IPS DF 4.7 (cell line): ENCODE data around the gene KLHDC8A.
"Not testable (repeated sequence)": the region's sequence is repeated elsewhere in the genome, so short reads cannot be mapped to it uniquely, and the experiment has no call there.

Experiments used
- DNase-seq: peaks from one replicate; pipeline ENCODE4 v3.0.0-alpha.2; 2013; ENCODE audit warnings: low spot score; ENCODE audit errors: extremely low read depth

The KLHDC8A gene

DNA sequence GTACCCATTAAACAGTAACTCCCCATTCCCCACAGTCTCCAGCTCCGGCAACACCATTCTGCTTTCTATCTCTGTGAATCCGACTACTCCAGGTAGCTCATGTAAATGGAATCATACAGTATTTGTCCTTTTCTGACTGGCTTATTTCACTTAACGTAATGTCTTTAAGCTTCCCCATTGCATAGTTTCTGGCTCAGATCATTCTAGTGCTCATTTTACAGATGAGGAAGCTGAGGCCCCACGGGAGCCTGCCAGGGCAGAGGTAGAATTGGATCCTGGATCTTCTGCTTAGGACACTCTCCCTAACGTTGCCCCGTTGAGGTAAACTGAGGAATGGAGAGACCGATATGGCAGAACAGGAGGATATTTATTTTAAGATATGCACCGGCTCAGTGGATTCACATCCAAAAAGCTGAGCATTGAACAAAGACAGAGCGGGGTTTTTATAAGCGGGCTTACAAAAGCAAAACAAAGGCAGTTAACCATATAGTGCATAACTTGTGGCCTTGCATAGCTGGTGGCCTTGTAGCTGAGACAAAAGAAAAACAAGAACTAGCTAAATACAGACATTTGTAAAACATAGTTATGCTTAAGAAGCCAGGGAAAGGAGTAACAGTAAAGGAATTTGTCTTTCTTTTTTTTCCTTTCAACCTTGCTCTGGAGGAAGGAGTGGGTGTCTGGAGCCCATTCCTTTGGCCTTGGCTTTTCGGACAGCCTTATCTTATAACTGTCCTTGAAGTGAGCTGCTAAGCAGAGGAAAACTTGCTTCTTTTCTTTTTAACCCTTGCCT, 15.3 kb upstream of the KLHDC8A start:
- no peak for DNase-seq

DNA sequence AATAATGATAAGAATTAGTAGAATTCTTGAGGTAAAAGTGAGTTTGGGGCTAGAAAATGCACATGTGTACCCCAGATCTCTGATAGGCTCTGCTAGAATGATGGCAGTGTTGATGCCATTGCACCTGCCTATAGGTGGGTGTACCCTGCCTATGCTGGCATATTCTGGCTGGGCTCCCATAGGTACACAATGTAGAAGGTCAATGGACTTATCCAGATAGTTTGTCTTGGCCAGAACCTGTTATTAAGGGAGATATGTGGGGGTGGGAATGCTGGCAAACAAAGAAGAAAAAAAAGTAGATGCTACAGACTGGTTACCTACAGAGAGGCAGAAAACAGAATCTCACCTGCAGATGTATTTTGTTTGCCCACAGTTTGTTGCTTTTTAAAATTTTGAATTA, 14.1 kb upstream of the KLHDC8A start:
- DNase-seq: no peak

DNA sequence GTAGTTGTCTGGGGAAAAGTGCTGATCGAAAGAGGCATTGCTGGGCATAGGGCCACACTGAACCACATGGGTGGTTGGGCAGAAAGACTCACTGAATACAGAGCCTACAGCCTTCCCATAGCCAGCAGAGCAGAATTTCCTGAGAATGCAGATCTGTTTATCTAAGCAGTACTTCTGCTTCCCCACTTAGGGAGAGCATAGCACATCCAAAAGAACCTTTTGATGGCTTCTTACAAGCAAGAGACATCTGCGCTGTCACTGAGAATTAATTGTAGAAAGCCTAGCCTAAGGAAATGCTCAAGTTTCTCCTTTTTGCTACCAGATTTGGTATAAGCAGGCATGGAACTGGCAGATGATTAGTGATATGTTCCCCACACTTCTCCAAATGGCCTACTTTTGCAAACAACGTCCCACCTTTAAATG, 13.0 kb upstream of the KLHDC8A start:
- DNase-seq: no peak

DNA sequence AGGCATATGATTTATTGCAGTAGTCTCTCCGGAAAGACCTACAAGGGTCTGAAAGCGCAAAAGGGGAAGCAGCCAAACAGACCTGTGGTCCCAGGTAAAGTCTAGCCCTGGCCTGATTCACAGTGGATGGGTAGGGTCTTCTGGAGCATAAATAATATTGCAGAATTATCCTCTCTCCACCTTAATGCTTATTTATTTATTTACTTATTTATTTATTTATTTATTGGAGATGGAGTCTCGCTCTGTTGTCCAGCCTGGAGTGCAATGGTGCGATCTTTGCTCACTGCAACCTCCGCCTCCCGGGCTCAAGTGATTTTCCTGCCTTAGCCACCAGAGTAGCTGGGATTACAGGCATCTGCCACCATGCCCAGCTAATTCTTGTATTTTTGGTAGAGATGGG, 11.8 kb upstream of the KLHDC8A start:
- no peak for DNase-seq

DNA sequence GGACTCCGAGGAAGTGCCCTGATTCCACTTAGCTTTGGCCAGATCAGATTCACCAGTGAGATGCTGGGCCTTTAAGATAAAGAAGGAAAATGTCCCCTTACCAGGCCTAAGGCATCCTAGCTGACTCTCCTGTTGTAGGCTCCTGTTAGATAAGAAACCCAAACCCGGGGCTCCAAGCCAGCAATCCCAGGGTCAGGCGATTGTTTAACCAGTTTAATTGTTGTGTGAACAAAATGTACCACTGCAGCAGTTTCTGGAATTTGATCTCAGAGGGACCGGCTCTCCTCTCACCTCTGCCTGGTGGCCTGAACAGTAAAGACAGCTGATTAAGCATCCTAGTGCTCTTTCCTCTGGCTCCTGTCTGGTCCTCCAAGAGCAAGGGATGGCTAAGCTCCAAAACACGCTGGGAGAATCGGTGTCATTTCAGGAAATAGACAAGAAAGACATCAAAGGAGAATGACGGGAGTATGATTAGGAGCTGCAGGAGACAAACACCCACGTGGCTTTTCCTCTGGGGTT, 9.3 kb upstream of the KLHDC8A start:
- no peak for DNase-seq

DNA sequence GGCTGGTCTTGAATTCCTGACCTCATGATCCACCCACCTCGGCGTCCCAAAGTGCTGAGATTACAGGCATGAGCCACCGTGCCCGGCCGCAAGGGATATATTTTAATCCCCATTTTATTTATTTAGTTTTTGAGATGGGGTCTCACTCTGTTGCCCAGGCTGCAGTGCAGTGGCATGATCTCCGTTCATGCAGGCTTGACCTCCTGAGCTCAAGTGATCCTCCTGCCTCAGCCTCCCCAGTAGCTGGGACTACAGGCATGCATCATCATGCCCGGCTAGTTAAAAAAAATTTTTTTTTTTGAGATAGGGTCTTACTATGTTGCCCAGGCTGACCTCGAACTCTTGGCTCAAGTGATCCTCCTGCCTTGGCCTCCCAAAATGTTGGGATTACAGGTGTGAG, 8.4 kb upstream of the KLHDC8A start:
- not testable (repeated sequence) for DNase-seq

DNA sequence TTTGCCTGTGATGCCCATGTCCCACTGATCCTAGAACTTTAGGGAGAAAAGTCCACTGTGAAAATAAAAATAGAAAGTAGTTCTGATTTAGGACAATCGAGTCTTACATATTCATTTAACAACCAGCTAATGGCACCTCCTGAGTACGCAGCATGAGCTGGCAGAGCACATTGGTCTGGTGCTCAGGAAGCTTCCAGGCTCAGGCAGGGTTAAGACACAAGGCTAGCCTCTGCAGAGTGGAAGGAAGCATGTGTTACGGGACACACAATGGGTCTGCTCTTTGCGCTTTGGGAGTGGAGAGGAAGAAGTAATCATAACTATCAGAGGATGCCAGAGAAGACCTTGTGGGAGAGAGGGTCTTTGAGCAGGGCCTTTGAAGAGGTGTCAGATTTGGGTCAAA, 4.2 kb upstream of the KLHDC8A start:
- no peak for DNase-seq

DNA sequence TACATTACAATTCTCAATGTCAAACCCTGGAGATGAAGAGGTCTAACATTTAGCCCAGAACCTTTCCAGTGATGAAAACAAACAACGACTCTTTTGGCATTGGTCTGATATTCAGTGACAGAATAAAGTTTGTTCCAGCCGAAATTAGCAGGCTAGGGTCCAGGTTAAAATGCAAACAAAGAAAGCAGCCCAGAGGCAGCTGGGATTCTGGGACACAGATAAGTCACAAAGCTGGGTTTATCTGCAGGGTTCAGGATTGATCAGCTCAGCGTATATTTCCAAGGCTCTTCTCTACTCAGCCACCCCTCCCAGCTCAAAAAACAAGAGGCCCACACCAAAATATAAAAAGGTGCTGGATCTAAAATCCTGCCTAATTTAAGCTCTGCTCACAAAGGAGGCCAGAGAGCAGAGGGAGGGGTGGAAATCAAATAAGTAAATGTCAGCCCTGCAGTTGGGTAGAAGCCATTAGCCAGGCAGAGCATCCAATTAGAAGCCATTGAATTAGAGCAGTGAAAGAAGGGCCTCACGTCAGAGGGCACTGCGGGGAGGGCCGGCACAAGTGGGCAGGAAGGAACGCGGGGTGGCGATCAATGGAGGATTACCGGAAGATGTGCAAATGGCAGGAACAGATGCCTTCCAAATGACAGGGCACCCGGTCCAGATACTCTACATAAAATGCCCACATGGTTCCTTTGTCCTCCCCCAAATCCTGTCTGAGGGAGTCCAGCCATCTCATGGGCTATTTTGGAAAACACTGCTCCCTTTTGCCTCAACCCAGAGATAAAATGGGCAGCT, 3.2 kb upstream of the KLHDC8A start:
- DNase-seq: no peak

DNA sequence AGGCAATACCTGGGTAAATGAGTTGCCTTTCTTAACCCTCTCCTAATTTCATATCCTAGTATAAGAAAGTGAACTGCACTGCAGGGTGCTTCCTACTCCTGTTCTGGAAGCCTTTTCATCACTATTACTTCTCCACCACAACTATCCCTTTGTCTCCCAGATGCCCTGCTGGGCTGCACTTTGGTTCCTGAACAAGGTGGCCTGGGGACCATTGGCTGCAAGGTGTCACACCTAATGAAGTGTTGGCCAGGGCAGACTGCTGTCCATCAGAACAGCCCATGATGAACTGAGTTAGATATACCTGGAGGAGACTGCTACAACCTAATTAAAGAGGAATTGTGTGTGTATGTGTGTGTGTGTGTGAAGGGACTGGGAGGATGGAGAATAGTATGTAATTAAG, 1.9 kb upstream of the KLHDC8A start:
- no peak for DNase-seq

DNA sequence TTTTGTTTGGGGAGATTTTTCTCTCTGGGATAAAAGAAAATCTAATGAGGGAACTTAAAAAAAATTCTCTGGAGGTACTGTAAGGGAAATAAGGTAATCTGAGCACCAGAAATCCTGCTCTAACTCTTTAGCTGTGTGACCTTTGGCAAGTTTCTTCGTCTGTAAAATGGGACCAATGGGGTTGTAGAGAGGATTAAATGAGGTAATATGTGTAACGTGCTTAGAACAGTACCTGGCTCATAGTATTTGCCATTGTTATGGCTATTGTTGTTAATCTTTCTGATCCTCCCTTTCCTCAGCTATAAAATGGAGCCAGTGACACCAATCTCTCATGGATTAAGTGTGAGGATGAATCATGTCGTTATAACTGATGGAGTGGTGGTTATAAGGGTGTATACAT, 845 bp upstream of the KLHDC8A start:
- DNase-seq: no peak

DNA sequence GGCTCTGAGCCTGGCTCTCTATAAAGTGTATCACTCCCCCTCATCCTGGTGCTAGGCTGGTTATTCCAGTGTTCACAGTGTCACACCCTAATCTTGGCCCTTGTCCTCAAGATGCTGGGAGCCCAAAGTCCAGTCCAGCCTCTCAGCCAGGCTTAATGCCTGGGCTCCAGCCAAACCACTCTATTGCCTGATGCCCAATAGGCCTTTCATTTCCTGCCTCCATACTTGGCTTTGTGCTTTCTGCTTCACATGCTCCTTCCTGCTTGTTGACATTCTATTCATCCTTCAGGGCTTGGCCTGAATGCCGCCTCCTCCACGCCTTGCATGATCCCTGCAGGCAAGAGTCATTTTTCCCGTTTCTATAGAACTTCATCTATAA, 1.7 kb downstream of the KLHDC8A start:
- DNase-seq: no peak

DNA sequence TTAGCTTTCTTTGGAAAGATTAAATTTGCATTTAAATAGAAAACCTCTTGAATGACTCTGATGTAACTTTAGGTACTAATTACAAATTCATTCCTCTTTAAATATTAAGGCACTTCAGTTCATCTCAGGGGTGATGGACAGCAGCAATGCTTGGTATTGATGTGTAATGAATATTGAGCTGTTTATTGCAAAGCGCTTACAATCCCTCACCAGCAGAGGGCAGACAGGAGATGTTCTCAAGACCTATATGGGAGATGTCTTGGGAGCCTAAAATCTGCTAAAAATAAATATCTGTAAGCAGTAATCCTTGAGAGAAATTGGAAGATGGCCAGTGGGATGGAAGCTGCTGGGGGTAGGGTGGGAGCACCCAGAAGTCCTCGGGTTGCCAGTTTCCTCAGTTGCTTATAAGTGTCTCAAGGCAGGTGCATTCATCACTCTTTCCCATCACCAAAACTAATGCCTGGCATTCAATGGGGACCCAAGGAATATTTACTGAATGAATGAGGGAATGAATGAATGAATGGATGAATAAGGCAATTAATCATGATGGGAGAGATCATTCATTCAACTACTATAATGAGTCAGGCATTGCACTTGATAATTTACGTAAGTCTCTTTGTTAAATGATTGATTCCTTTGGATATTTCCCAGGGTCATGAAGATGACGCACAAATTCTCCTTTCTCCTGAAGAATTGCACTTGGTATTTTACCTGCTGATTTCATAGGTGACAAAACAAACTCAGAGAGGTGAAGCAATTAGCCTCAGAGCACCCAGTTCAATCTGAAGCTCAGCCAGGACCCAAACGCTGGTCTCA, 2.3 kb downstream of the KLHDC8A start:
- no peak for DNase-seq

DNA sequence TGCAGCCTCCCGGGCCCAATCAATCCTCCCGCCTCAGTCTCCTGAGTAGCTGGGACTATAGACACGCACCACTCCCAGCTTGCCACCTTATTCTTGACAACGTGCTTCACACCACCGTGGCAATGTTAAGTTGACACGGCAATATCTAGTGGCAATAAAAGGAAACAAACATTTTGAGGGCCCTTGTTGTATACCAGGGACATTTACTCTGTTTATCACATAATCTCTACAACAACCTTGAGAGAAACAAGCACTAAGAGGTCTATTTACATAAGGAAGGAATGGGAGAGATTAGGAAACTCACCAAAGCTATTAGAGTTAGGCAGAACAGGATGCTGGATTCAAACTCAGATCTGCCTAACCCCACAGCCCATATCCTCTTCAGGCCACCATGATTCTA, 3.1 kb downstream of the KLHDC8A start:
- DNase-seq: no peak

DNA sequence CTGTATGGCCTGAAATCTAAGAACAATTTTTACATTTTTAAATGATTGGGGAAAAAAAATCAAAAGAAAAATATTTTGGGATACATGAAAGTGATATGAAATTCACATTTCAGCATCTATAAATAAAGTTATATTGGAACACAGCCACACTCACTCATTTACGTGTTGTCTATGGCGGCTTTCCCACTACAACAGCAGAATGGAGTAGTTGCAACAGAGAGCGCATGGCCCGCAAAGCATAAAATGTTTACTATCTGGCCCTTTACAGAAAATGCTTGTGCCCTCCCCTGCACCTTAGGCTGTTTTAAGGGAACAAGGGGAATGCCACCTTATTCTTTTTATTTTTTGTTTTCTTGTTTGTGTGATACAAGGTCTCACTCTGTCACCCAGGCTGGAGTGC, 3.5 kb downstream of the KLHDC8A start:
- no peak for DNase-seq

DNA sequence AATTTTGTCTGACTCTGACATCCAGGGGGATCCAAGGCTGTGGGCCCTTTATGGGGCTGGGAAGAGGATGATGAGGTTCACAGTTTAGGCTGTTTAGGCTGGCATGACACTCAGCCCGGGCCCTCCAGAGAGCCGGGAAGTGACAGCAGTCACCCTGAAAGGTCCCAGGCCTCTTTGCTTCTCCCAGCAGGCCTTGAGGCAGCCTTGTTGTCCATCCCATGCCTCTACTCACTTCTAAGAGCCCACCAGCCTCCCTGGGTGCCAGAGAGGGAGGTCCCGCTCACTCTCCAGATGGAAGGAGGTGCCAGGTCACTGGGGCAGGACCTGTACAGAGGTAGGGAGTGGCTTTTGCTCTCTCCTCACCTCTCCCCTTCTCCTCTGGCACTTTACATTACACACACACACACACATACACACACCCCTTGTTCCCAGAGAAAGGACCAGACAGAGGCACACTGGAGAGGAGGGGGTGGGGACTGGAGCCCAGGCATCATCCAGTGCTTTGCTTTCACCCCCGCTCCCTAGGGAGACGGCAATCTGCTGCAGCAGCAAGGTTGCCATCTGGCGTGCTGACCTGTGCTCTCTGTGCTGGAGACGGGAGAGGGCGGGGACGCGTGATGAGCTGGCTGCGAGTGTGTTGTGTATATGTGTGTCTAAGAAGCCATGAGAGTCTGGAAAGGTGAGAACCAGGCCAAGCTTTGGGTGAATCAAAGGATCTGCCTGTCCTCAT, 4.6 kb downstream of the KLHDC8A start:
- no peak for DNase-seq

DNA sequence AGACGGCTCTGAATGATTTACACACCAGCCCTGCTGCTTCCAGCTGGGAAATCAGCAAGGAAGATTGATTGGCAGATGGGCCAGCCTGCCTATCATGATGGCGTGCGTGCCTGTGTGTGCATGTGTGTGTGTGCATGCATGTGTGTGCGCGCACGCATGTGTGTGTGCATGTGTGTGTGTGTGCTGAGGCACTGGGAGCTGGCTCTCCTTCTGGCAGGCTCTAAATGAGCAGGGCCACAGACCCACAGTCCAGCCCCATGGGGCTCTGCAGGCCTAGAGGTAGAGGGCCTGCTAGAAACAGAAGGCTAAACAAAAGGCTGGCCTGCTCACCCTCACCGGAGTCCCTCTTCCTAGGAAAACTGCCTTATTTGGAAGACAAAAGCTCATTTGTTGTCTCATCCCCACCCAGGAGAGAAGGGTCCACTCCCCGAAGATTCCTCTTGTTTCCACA, 6.0 kb downstream of the KLHDC8A start:
- DNase-seq: no peak

DNA sequence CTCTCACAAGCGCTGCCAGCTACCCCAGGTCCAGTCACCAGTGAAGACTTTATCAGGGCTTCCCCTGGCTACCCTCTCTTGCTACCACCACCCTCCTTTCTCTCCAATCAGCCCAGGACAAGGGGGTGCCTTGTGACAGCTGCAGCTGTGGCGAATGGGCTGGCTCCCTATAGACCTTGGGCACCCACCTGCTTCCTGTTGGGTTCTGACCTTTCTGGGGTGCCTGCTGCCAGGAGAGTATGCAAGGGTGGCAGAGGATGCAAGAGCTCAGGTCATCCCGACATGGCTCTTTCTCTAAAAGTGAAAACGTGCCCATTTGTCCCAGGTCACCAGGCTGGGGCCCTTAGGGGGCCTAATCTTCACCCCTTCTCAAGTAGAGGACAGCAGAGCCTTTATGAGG, 6.6 kb downstream of the KLHDC8A start:
- no peak for DNase-seq

DNA sequence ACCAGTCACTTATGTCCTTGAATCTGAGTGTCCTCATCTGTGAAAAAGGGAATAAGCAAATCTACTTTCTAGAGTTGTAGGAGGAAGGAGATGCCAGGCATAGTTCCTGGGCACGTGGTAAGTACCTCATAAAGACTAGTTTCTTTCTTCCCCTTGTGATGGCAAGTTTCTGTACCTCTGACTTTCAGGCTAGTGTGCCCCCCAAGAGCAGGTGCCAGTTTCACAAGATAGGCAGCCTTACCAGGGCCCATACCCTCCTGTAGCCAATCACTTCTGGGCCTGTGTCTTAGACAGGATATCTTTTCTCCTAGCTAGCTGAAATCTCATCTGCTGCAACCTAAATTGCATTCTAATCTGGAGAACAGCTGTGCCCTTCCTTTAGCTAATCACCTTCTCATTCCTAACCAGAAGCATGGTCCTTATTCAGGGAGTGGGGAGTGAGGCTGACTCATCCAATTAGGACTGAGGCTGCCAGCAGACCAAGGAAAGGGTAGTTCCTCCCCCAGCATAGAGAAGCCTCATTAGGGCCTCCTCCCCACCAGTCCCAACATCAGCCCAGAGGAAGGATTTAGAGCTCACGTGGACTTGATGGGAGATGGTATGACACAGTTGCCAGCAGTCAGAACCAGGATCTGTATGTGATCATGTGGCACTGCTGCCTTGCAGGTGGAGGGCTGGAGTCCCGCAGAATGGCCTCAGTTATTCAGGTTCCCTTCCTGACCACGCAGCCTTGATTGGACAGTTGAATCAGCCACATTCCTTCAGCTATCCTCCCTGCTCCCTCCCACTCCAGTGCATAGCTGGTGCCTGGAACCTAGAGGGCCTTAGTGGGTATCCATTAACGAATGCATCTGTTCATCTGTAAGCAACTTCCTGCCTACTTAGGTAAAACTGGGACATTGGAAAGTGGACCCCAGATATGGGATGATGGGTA, 7.9 kb downstream of the KLHDC8A start:
- DNase-seq: no peak

DNA sequence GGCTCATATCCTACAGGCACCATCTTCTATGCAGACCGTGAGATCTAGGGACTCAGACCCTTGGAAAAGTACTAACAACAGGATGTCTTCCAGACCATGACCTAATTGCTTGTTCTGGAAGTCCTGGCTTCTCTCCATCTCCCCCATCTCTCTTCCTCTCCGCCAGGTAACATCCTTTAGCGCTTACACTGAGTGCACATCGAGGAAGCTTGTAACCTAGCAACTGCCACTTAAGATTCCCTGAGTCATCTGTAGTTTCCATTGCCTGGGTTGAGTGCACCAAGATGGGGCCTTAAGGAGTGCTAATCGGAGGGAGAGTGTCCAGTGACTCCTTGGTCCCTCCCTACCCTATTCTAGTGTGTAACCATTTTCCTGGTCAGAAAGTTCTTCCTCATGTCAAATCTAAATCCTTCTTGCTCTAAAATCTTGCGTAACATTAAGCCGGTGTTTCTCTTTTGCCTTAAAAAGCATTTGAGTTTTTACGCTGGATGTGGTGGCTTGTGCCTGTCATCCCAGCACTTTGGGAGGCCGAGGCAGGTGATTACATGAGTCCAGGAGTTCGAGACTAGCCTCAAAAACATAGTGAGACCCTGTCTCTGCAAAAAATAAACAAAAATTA, 9.7 kb downstream of the KLHDC8A start:
- no peak for DNase-seq

DNA sequence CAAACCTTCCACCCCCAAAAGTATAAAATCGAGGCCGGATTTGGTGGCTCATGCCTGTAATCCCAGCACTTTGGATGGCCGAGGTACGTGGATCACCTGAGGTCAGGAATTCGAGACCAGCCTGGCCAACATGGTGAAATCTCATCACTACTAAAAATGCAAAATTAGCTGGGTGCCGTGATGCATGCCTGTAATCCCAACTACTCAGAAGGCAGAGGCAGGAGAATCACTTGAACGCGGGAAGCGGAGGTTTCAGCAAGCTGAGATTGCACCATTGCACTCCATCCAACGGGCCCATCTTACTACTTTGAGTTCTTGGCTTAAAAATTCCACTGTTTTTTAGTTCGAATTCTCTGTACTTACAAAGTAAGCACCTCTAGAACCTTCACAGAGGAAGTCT, 11.0 kb downstream of the KLHDC8A start:
- DNase-seq: no peak
